ENCODE results near the gene LSM14A.
"Not testable (repeated sequence)": the region's sequence is repeated elsewhere in the genome, so short reads cannot be mapped to it uniquely, and the experiment has no call there.

The LSM14A gene

GRCh38 chr19:34171877-34172660, at the start of gene LSM14A:
LSM14A (plus strand) TSS chr19:34172504; CDS start chr19:34172643, 139 bp downstream.
- DNase-seq (ENCODE audit: low read depth): peak; percentile 86

- no peak for DNase-seq (ENCODE audit: low read depth)
These were observed 47.5 kb upstream of the LSM14A start for GRCh38 chr19:34124828-34125227.

- no peak for DNase-seq (ENCODE audit: low read depth)
These were observed 45.3 kb upstream of the LSM14A start for GRCh38 chr19:34126966-34127365.

GRCh38 chr19:34127684-34128189, 44.6 kb upstream of the LSM14A start:
- no peak for DNase-seq (ENCODE audit: low read depth)

- no peak for DNase-seq (ENCODE audit: low read depth)
These were observed 43.6 kb upstream of the LSM14A start for GRCh38 chr19:34128558-34129250.

GRCh38 chr19:34131100-34131499, 41.2 kb upstream of the LSM14A start:
- no peak for DNase-seq (ENCODE audit: low read depth)

GRCh38 chr19:34132145-34132544, 40.2 kb upstream of the LSM14A start:
- DNase-seq (ENCODE audit: low read depth): not testable (repeated sequence)

GRCh38 chr19:34132706-34133105, 39.6 kb upstream of the LSM14A start:
- DNase-seq (ENCODE audit: low read depth): not testable (repeated sequence)

- DNase-seq (ENCODE audit: low read depth): peak; percentile 87
These were observed 37.9 kb upstream of the LSM14A start for GRCh38 chr19:34134190-34135053.

- DNase-seq (ENCODE audit: low read depth): no peak
These were observed 37.1 kb upstream of the LSM14A start for GRCh38 chr19:34135054-34135800.

GRCh38 chr19:34135821-34136611, 36.3 kb upstream of the LSM14A start:
- no peak for DNase-seq (ENCODE audit: low read depth)

GRCh38 chr19:34141025-34141424, 31.3 kb upstream of the LSM14A start:
- DNase-seq (ENCODE audit: low read depth): no peak

GRCh38 chr19:34142440-34142839, 29.9 kb upstream of the LSM14A start:
- DNase-seq (ENCODE audit: low read depth): no peak

- DNase-seq (ENCODE audit: low read depth): peak; percentile 32
These were observed 26.5 kb upstream of the LSM14A start for GRCh38 chr19:34145741-34146202.

GRCh38 chr19:34148658-34149185, 23.6 kb upstream of the LSM14A start:
- no peak for DNase-seq (ENCODE audit: low read depth)

GRCh38 chr19:34149873-34150272, 22.4 kb upstream of the LSM14A start:
- DNase-seq (ENCODE audit: low read depth): no peak

- no peak for DNase-seq (ENCODE audit: low read depth)
These were observed 21.7 kb upstream of the LSM14A start for GRCh38 chr19:34150558-34150957.

GRCh38 chr19:34151439-34151838, 20.9 kb upstream of the LSM14A start:
- no peak for DNase-seq (ENCODE audit: low read depth)

- no peak for DNase-seq (ENCODE audit: low read depth)
These were observed 17.9 kb upstream of the LSM14A start for GRCh38 chr19:34154401-34154800.

- no peak for DNase-seq (ENCODE audit: low read depth)
These were observed 16.6 kb upstream of the LSM14A start for GRCh38 chr19:34155686-34156085.

All from activated T-cell treated with anti-CD3 and anti-CD28 coated beads for 1 hour (primary cell).